BLaER1 treated with 17β-estradiol and CSF1 and Interleukin-3, amounts not matched to agents 10 nM and 100 nM (cell line): Measurements from ENCODE around the gene ADAMTSL4.
A peak's percentile ranks its signal among the peaks of the same experiment; 100 is the strongest.

ENCODE experiments used
- H3K27ac ChIP-seq, 11 experiments: shearing (Covaris generic); formaldehyde crosslinking; 2 replicates each; pipeline ENCODE4 v1.8.1; 2022
- H3K27me3 ChIP-seq, 11 experiments: shearing (Covaris generic); formaldehyde crosslinking; 2 replicates each; pipeline ENCODE4 v1.8.1; 2022
- H3K36me3 ChIP-seq, 11 experiments: shearing (Covaris generic); formaldehyde crosslinking; 2 replicates each; pipeline ENCODE4 v1.8.1; 2022
- H3K4me1 ChIP-seq, 10 experiments: shearing (Covaris generic); formaldehyde crosslinking; 2 replicates each; pipeline ENCODE4 v1.8.1; 2022
- H3K4me2 ChIP-seq, 11 experiments: shearing (Covaris generic); formaldehyde crosslinking; 2 replicates each; pipeline ENCODE4 v1.8.1; 2022
- H3K4me3 ChIP-seq, 10 experiments: shearing (Covaris generic); formaldehyde crosslinking; 2 replicates each; pipeline ENCODE4 v1.8.1; 2022
- H3K9ac ChIP-seq, 11 experiments: shearing (Covaris generic); formaldehyde crosslinking; 2 replicates each; pipeline ENCODE4 v1.8.1; 2022
- H3K9me3 ChIP-seq, 11 experiments: shearing (Covaris generic); formaldehyde crosslinking; replicated peaks in 1 of 11; 2 replicates each; pipeline ENCODE4 v1.8.1; 2022
- H4K20me1 ChIP-seq, 11 experiments: shearing (Covaris generic); formaldehyde crosslinking; 2 replicates each; pipeline ENCODE4 v1.8.1; 2022
- Cebpa-rat ChIP-seq, 11 experiments: shearing (Covaris generic); IDR thresholded peaks; 2 replicates each; pipeline ENCODE4 v1.8.1; 2022

ADAMTSL4 gene

DNA sequence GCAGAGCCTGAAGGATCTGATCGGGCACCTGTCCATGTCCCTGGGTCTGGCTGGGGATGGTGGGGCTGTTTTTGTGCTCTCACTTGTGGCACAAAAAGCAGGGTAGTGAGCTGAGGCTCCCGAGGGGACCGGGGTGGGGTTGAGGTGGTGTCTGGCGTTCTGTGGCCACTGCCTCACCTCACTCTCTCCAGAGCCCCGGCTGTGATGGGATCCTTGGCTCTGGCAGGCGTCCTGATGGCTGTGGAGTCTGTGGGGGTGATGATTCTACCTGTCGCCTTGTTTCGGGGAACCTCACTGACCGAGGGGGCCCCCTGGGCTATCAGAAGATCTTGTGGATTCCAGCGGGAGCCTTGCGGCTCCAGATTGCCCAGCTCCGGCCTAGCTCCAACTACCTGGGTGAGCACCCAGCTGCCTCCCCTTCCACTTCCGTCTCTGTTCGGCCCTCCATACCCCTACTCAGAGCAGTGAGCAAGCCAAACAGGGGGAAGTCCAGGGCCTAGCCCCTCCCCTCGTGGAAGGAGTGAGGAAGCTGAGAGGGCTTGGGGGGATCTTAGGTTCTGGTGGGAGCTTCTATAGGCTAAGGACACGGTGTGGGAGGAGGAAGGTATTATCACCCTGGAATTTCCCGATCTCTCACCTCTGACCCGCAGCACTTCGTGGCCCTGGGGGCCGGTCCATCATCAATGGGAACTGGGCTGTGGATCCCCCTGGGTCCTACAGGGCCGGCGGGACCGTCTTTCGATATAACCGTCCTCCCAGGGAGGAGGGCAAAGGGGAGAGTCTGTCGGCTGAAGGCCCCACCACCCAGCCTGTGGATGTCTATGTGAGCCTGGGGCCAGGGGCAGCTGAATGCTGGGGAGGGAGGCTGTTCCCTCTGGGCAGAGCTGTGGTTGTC is 7.0 kb downstream of the ADAMTSL4 start:
- TF ChIP-seq Cebpa-rat (IDR thresholded peaks at IDR 0.05) = no peak
- Histone ChIP-seq H3K9ac (peak overlapping the region in 4 of 11 experiments; percentile 2 to 42 (median 36); a peak in 5 of 22 replicates), H4K20me1 (peaks cover 0 to 53% (median 28%) of the 10 kb centered on the region in 11 experiments; a peak in 13 of 22 replicates), H3K4me3 (no peak overlapping the region), H3K27ac (peak overlapping the region in 5 of 11 experiments; percentile 6 to 38 (median 24); a peak in 7 of 22 replicates), H3K9me3 (no peaks in the 10 kb centered on the region), H3K4me1 (peaks cover 48 to 90% (median 66%) of the 10 kb centered on the region in 10 experiments), H3K4me2 (peak overlapping the region in 4 of 11 experiments; percentile 2 to 35 (median 8); a peak in 4 of 22 replicates), H3K27me3 (no peaks in the 10 kb centered on the region), H3K36me3 (peaks cover 0 to 72% (median 14%) of the 10 kb centered on the region in 11 experiments; a peak in 13 of 22 replicates)

DNA sequence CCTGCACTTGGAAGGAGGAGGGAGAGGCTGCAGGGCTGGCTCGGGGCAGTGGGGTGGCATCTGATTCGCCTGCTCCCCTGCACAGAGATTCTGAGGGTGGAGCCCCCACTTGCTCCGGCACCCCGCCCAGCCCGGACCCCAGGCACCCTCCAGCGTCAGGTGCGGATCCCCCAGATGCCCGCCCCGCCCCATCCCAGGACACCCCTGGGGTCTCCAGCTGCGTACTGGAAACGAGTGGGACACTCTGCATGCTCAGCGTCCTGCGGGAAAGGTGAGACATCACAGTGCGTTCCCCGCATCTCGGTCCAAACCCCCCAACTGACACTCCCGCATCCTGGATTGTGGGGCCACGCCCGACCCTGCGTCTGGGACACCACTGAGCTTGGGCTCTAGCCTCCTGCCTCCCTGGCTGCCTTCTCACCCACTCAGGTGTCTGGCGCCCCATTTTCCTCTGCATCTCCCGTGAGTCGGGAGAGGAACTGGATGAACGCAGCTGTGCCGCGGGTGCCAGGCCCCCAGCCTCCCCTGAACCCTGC is 7.9 kb downstream of the ADAMTSL4 start:
- Histone ChIP-seq H3K4me1 (peaks cover 48 to 87% (median 65%) of the 10 kb centered on the region in 10 experiments), H3K4me2 (no peak overlapping the region; a peak in 1 of 22 replicates), H3K36me3 (peaks cover 0 to 72% (median 14%) of the 10 kb centered on the region in 11 experiments; a peak in 13 of 22 replicates), H3K27ac (0 out of 22 replicates have a peak overlapping the region, but pooled peaks of 1 of the 11 experiments have one; percentile 32), H3K9ac (0 out of 22 replicates have a peak overlapping the region, but pooled peaks of 1 of the 11 experiments have one; percentile 23), H3K9me3 (no peaks in the 10 kb centered on the region), H4K20me1 (peaks cover 0 to 62% (median 28%) of the 10 kb centered on the region in 11 experiments; a peak in 13 of 22 replicates), H3K4me3 (no peak overlapping the region), H3K27me3 (no peaks in the 10 kb centered on the region)
- TF ChIP-seq Cebpa-rat (IDR thresholded peaks at IDR 0.05) = no peak

DNA sequence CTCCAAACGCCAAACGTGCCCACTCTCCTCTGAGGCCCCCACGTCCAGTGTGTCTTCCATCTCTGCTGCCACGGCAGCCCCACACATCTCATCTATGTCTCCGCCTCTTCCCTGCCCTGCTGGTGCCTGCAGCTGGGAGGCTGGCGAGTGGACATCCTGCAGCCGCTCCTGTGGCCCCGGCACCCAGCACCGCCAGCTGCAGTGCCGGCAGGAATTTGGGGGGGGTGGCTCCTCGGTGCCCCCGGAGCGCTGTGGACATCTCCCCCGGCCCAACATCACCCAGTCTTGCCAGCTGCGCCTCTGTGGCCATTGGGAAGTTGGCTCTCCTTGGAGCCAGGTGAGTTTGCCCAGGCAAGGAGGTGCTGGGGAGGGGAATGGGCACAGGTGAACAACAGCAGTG is 8.6 kb downstream of the ADAMTSL4 start:
- H3K9ac ChIP-seq = peak overlapping the region in 7 of 11 experiments; percentile 21 to 95 (median 29); a peak in 5 of 22 replicates
- TF ChIP-seq Cebpa-rat (IDR thresholded peaks at IDR 0.05) = no peak
- no peaks in the 10 kb centered on the region for H3K9me3 ChIP-seq
- no peak overlapping the region for H3K4me3 ChIP-seq
- H3K36me3 ChIP-seq = peaks cover 0 to 72% (median 14%) of the 10 kb centered on the region in 11 experiments; a peak in 13 of 22 replicates
- peaks cover 0 to 69% (median 30%) of the 10 kb centered on the region in 11 experiments; a peak in 14 of 22 replicates for H4K20me1 ChIP-seq
- no peaks in the 10 kb centered on the region for H3K27me3 ChIP-seq
- peak overlapping the region in 2 of 11 experiments; percentile 93 to 97; a peak in 2 of 22 replicates for H3K4me2 ChIP-seq
- H3K27ac ChIP-seq = peak overlapping the region in 5 of 11 experiments; percentile 50 to 98 (median 53); a peak in 4 of 22 replicates
- peaks cover 48 to 87% (median 65%) of the 10 kb centered on the region in 10 experiments for H3K4me1 ChIP-seq

DNA sequence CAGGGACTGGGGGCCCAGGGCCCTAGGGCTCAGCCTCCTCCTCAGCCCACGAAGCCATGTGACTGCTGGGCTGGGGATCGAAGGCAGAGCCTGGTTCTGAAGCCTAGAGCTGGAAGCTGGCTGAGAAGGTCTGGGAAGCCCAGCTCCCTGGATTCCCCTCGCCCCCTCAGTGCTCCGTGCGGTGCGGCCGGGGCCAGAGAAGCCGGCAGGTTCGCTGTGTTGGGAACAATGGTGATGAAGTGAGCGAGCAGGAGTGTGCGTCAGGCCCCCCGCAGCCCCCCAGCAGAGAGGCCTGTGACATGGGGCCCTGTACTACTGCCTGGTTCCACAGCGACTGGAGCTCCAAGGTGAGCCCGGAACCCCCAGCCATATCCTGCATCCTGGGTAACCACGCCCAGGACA is 9.1 kb downstream of the ADAMTSL4 start:
- Histone ChIP-seq H3K27me3 (no peaks in the 10 kb centered on the region), H3K9me3 (no peaks in the 10 kb centered on the region), H3K4me3 (no peak overlapping the region), H3K27ac (peak overlapping the region in 6 of 11 experiments; percentile 20 to 98 (median 52); a peak in 9 of 22 replicates), H3K4me1 (peaks cover 48 to 87% (median 65%) of the 10 kb centered on the region in 10 experiments), H4K20me1 (peaks cover 0 to 74% (median 35%) of the 10 kb centered on the region in 11 experiments; a peak in 14 of 22 replicates), H3K9ac (peak overlapping the region in 8 of 11 experiments; percentile 21 to 95 (median 46); a peak in 13 of 22 replicates), H3K36me3 (peaks cover 0 to 69% (median 14%) of the 10 kb centered on the region in 11 experiments; a peak in 13 of 22 replicates), H3K4me2 (peak overlapping the region in 3 of 11 experiments; percentile 93 to 97 (median 93); a peak in 5 of 22 replicates)
- TF ChIP-seq Cebpa-rat (IDR thresholded peaks at IDR 0.05) = no peak

DNA sequence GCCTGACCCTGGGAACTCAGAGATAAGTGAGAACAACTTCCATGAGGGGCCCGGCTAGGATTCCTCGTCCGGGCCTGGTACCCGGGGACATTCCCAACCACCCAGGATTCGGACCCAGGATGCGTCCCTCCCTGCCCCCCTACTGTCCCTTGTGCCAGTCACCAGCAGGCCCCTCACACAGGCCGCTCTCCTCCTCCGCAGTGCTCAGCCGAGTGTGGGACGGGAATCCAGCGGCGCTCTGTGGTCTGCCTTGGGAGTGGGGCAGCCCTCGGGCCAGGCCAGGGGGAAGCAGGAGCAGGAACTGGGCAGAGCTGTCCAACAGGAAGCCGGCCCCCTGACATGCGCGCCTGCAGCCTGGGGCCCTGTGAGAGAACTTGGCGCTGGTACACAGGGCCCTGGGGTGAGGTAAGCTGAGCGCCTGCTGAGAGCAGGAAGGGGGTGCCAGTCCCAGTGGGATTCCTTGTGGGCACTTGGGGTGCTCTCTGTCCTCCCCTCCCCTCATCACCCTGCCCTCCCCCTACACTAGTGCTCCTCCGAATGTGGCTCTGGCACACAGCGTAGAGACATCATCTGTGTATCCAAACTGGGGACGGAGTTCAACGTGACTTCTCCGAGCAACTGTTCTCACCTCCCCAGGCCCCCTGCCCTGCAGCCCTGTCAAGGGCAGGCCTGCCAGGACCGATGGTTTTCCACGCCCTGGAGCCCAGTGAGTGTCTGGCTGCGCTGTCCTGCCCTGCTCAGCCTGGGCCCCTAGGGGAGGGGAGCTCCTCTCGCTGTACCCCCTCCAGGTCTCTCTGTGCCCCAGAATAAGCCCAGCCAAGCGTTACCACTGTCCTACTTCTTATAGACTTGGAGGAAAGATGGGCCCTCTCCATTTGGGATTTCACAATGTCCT is 9.8 kb downstream of the ADAMTSL4 start:
- Histone ChIP-seq H3K36me3 (peaks cover 0 to 64% (median 14%) of the 10 kb centered on the region in 11 experiments; a peak in 13 of 22 replicates), H3K27ac (peak overlapping the region in 10 of 11 experiments; percentile 7 to 98 (median 38); a peak in 16 of 22 replicates), H3K9ac (peak overlapping the region in 10 of 11 experiments; percentile 16 to 95 (median 49); a peak in 14 of 22 replicates), H4K20me1 (peaks cover 0 to 81% (median 40%) of the 10 kb centered on the region in 11 experiments; a peak in 14 of 22 replicates), H3K9me3 (no peaks in the 10 kb centered on the region), H3K27me3 (no peaks in the 10 kb centered on the region), H3K4me3 (no peak overlapping the region; a peak in 1 of 20 replicates), H3K4me2 (peak overlapping the region in 7 of 11 experiments; percentile 26 to 100 (median 93); a peak in 11 of 22 replicates), H3K4me1 (peaks cover 49 to 87% (median 65%) of the 10 kb centered on the region in 10 experiments)
- no peak for TF ChIP-seq Cebpa-rat (IDR thresholded peaks at IDR 0.05)

DNA sequence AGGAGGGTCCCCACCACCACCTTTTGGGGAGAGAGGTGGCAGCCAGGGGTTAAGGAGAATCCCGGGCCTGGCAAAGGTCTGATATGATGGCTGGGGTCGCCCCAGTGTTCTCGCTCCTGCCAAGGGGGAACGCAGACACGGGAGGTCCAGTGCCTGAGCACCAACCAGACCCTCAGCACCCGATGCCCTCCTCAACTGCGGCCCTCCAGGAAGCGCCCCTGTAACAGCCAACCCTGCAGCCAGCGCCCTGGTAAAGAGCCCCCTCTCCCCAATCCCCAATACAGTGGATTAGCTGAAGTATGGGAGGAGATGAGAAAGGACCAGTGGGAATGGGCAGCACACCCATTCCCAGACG is 10.4 kb downstream of the ADAMTSL4 start:
- peak overlapping the region in 9 of 11 experiments; percentile 7 to 98 (median 50); a peak in 13 of 22 replicates for H3K27ac ChIP-seq
- peaks cover 0 to 87% (median 40%) of the 10 kb centered on the region in 11 experiments; a peak in 14 of 22 replicates for H4K20me1 ChIP-seq
- no peak for TF ChIP-seq Cebpa-rat (IDR thresholded peaks at IDR 0.05)
- H3K27me3 ChIP-seq = no peaks in the 10 kb centered on the region
- H3K4me1 ChIP-seq = peaks cover 55 to 87% (median 65%) of the 10 kb centered on the region in 10 experiments
- H3K9ac ChIP-seq = peak overlapping the region in 10 of 11 experiments; percentile 16 to 95 (median 49); a peak in 9 of 22 replicates
- peak overlapping the region in 1 of 10 experiments; percentile 52; a peak in 2 of 20 replicates for H3K4me3 ChIP-seq
- H3K9me3 ChIP-seq = no peaks in the 10 kb centered on the region
- peaks cover 0 to 58% (median 14%) of the 10 kb centered on the region in 11 experiments; a peak in 13 of 22 replicates for H3K36me3 ChIP-seq
- peak overlapping the region in 9 of 11 experiments; percentile 26 to 100 (median 97); a peak in 15 of 22 replicates for H3K4me2 ChIP-seq

DNA sequence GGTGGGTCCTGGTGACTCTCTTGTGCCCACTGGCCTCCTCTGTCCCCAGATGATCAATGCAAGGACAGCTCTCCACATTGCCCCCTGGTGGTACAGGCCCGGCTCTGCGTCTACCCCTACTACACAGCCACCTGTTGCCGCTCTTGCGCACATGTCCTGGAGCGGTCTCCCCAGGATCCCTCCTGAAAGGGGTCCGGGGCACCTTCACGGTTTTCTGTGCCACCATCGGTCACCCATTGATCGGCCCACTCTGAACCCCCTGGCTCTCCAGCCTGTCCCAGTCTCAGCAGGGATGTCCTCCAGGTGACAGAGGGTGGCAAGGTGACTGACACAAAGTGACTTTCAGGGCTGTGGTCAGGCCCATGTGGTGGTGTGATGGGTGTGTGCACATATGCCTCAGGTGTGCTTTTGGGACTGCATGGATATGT is 10.8 kb downstream of the ADAMTSL4 start:
- Histone ChIP-seq H3K4me2 (peak overlapping the region; percentile 92 to 100 (median 99)), H3K9me3 (no peaks in the 10 kb centered on the region), H3K27ac (peak overlapping the region in 4 of 11 experiments; percentile 95 to 100 (median 97); a peak in 10 of 22 replicates), H3K4me3 (peak overlapping the region in 4 of 10 experiments; percentile 44 to 73 (median 56); a peak in 4 of 20 replicates), H3K27me3 (no peaks in the 10 kb centered on the region), H3K4me1 (peaks cover 57 to 87% (median 66%) of the 10 kb centered on the region in 10 experiments), H3K36me3 (peaks cover 0 to 54% (median 14%) of the 10 kb centered on the region in 11 experiments; a peak in 13 of 22 replicates), H3K9ac (peak overlapping the region in 6 of 11 experiments; percentile 18 to 95 (median 92); a peak in 7 of 22 replicates), H4K20me1 (peaks cover 0 to 91% (median 40%) of the 10 kb centered on the region in 11 experiments; a peak in 14 of 22 replicates)
- TF ChIP-seq Cebpa-rat (IDR thresholded peaks at IDR 0.05) = no peak
